Esophagus squamous epithelium (tissue), 5 donors: ENCODE results near the gene TSGA10IP. TPM values are rescaled to one million over a fixed set of nuclear protein-coding genes. Genes with fewer than 3 reads are reported as not detected.

Source experiments
- DNase-seq: peaks from one replicate; lab custom pipeline; 2025; lab: John Stamatoyannopoulos, UW
- H3K27ac ChIP-seq, 4 donors: fragments of 200-600 bp; sonication (generic); one replicate each; pipeline ENCODE4 v1.5.1; 2016 to 2019; ENCODE audit warnings: mild to moderate bottlenecking in 1 of 4
- H3K27me3 ChIP-seq, 4 donors: fragments of 200-600 bp; sonication (generic); 1 replicate in 3 of 4; 2 replicates in 1 of 4; pipeline versions ENCODE4 v1.5.1 to v1.6.0; 2017 to 2021; ENCODE audit warnings: antibody characterized with exemption in 1 of 4
- H3K36me3 ChIP-seq, 3 donors: fragments of 200-600 bp; sonication (generic); one replicate each; pipeline ENCODE4 v1.5.1; 2016 to 2019
- H3K4me1 ChIP-seq, 3 donors: fragments of 200-600 bp; sonication (generic); one replicate each; pipeline ENCODE4 v1.5.1; 2017 to 2019
- H3K4me3 ChIP-seq, 4 donors: fragments of 200-600 bp; sonication (generic); 1 replicate in 3 of 4; 2 replicates in 1 of 4; pipeline ENCODE4 v1.5.1; 2016 to 2019; ENCODE audit warnings: mild to moderate bottlenecking in 2 of 4, moderate library complexity in 1 of 4
- H3K9me3 ChIP-seq, 3 donors: fragments of 200-600 bp; sonication (generic); one replicate each; pipeline ENCODE4 v1.5.1; 2016 to 2019
- POLR2A ChIP-seq, 4 donors: fragments of 450-650 bp; IDR thresholded peaks; one replicate each; pipeline ENCODE4 v1.6.1; 2017; ENCODE audit warnings: antibody characterized with exemption in 4 of 4, mild to moderate bottlenecking in 4 of 4, moderate library complexity in 3 of 4
- WGBS, 2 donors: methylation state at CpG; one replicate each; pipeline ENCODE4 v1.1.5; 2018; 5-methylcytosine and 5-hydroxymethylcytosine counted together
- intact Hi-C: fragments of 100-400 bp; cut with DNase I; formaldehyde crosslinking; loops from one replicate; pipeline ENCODE4 v1.15.0; 2022
- total RNA-seq, 4 donors: library from RNA; depleted of rRNA; stranded (reverse); fragments of >200 nt; gene quantifications; one replicate each; pipeline ENCODE4 v1.1.0, GENCODE V29; 2016
- TF ChIP-seq, protein P1 (sequence below), 6 experiments: fragments of 450-650 bp in 4 of 6; fragments of 200-600 bp in 2 of 6; sonication (generic) in 2 of 6; IDR thresholded peaks; one replicate each; pipeline ENCODE4 v1.5.1; 2016 to 2019; ENCODE audit warnings: antibody characterized with exemption in 6 of 6, mild to moderate bottlenecking in 4 of 6, moderate library complexity in 4 of 6
- donor health status: DM: yes; HTN: yes; CAD: no.

Gene TSGA10IP
- total RNA-seq, 4 donors from 2014 or later: not detected

DNA sequence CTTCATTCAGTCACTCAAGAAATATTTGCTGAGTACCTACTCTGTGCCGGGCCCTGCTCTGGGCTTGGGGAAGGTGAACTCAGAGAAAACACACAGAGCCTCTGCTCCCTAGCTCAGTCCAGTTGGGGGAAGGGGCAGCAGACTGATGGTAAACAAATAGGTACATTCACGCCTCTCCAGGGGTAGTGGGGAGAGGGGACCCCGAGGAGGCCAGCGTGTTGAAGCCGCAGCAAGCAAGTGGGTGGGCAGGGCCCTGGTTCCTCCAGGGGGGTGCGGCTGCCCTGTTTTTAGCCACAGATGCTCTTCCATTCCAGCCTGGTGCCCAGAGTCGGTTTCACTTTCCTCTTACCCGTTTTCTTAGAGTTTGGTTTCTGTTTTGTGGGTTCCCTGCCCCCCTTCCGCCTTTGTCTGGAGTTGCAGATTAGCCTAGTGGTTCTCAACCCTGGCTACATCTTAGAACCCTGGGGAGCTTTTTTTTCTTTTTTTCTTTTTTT lies 17.3 kb upstream of the TSGA10IP start:
- peak overlapping the region in 3 of 4 donors; percentile 27 to 79 (median 66) for H3K27ac ChIP-seq
- intact Hi-C loops: no loop called here

GRCh38 chr11:65928667-65929066 lies 16.6 kb upstream of the TSGA10IP start:
- 54 to 62% methylated on average over 6 of the region's 6 CpGs for WGBS, 2 donors
- Histone ChIP-seq H3K36me3 (peaks cover 0 to 13% (median 0%) of the 10 kb centered on the region in 3 donors), H3K27ac (no peak overlapping the region), H3K4me1 (no peaks in the 10 kb centered on the region), H3K9me3 (no peaks in the 10 kb centered on the region), H3K27me3 (peaks cover 0 to 11% (median 0%) of the 10 kb centered on the region in 4 donors), H3K4me3 (no peak overlapping the region)
- DNase-seq: no peak
- intact Hi-C loops: no loop called here
- no peak for TF ChIP-seq POLR2A (IDR thresholded peaks at IDR 0.05)
- TF ChIP-seq, protein P1, sequence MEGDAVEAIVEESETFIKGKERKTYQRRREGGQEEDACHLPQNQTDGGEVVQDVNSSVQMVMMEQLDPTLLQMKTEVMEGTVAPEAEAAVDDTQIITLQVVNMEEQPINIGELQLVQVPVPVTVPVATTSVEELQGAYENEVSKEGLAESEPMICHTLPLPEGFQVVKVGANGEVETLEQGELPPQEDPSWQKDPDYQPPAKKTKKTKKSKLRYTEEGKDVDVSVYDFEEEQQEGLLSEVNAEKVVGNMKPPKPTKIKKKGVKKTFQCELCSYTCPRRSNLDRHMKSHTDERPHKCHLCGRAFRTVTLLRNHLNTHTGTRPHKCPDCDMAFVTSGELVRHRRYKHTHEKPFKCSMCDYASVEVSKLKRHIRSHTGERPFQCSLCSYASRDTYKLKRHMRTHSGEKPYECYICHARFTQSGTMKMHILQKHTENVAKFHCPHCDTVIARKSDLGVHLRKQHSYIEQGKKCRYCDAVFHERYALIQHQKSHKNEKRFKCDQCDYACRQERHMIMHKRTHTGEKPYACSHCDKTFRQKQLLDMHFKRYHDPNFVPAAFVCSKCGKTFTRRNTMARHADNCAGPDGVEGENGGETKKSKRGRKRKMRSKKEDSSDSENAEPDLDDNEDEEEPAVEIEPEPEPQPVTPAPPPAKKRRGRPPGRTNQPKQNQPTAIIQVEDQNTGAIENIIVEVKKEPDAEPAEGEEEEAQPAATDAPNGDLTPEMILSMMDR (IDR thresholded peaks at IDR 0.05): no peak

More for the DNA sequence above, 17.3 kb upstream of the TSGA10IP start:
- Histone ChIP-seq H3K27me3 (peaks cover 0 to 4% (median 0%) of the 10 kb centered on the region in 4 donors), H3K4me1 (peaks cover 0 to 4% (median 0%) of the 10 kb centered on the region in 3 donors), H3K9me3 (no peaks in the 10 kb centered on the region), H3K36me3 (peaks cover 0 to 20% (median 0%) of the 10 kb centered on the region in 3 donors), H3K4me3 (peak overlapping the region in 2 of 4 donors; percentile 8 to 40)
- WGBS, 2 donors: 39 to 49% methylated on average over 8 of the region's 9 CpGs
- DNase-seq: no peak
- TF ChIP-seq, protein P1 (IDR thresholded peaks at IDR 0.05): no peak
- no peak for TF ChIP-seq POLR2A (IDR thresholded peaks at IDR 0.05)

DNA sequence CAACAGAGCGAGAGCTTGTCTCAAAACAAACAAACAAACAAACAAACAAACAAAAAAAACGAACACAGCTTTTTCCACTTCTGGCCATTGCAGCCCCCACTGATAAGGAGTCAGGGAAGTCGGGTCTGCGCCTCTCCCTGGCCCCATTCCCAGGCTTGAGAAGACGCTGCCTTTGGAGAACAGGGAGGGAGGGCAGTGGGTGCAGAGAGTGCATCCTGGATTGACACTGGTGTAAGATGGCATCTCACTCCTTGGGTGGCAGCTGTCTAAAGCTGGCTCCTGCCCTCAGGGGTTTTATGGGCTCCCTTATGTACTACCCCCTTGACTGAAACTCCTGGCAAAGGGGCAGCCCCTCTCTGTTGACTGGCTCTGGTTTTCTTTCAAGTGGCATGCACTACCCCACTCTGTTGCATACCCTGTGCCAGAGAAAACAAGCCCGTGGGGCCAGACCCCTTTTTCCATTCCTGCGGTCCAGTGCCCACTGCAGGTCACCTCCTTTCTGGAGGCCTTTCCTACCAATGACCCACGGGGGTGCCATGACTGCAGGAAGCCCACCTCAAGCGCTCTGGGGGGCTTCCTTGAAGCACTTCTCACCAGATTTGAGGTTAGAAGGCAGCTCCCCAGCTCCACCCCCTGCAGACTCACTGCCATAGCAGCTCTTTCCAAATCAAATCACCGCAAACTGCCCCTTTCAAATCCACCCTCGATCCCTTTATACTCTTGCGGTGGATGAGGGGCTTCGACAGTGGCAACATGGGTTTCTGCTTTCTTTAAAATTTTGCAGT lies 13.3 kb upstream of the TSGA10IP start:
- no peak overlapping the region for H3K4me3 ChIP-seq
- H3K27ac ChIP-seq: no peak overlapping the region
- H3K36me3 ChIP-seq: no peaks in the 10 kb centered on the region
- WGBS, 2 donors: 54 to 59% methylated on average over 9 to 10 of the region's 13 CpGs
- no peak for DNase-seq
- H3K9me3 ChIP-seq: no peaks in the 10 kb centered on the region
- intact Hi-C loops: no loop called here
- H3K27me3 ChIP-seq: peaks cover 0 to 17% (median 0%) of the 10 kb centered on the region in 4 donors
- TF ChIP-seq, protein P1 (IDR thresholded peaks at IDR 0.05): no peak
- no peaks in the 10 kb centered on the region for H3K4me1 ChIP-seq

- TF ChIP-seq, protein P1 (IDR thresholded peaks at IDR 0.05): no peak
- TF ChIP-seq POLR2A (IDR thresholded peaks at IDR 0.05): no peak
- Histone ChIP-seq H3K4me1 (no peaks in the 10 kb centered on the region), H3K27me3 (peaks cover 0 to 22% (median 0%) of the 10 kb centered on the region in 4 donors), H3K9me3 (no peaks in the 10 kb centered on the region), H3K4me3 (no peak overlapping the region), H3K36me3 (no peaks in the 10 kb centered on the region), H3K27ac (no peak overlapping the region)
- intact Hi-C loops: no loop called here
- WGBS, 2 donors: 30 to 45% methylated on average over 9 of the region's 9 CpGs
- DNase-seq: no peak
Observed at GRCh38 chr11:65932558-65932919, 12.7 kb upstream of the TSGA10IP start.

- H3K4me3 ChIP-seq: no peak overlapping the region
- no peaks in the 10 kb centered on the region for H3K4me1 ChIP-seq
- 64 to 68% methylated on average over 3 to 4 of the region's 4 CpGs for whole genome bisulfite sequencing, 2 donors
- no peak overlapping the region for H3K27ac ChIP-seq
- H3K36me3 ChIP-seq: no peaks in the 10 kb centered on the region
- intact Hi-C loops: no loop called here
- TF ChIP-seq, protein P1 (IDR thresholded peaks at IDR 0.05): no peak
- no peak for TF ChIP-seq POLR2A (IDR thresholded peaks at IDR 0.05)
- no peak for DNase-seq
- H3K27me3 ChIP-seq: peaks cover 0 to 26% (median 0%) of the 10 kb centered on the region in 4 donors
- no peaks in the 10 kb centered on the region for H3K9me3 ChIP-seq
Observed at GRCh38 chr11:65934014-65934413, 11.3 kb upstream of the TSGA10IP start.
